Aorta (tissue), 5 donors: ENCODE measurements around the gene INSYN2B. TPM values are rescaled to one million over a fixed set of nuclear protein-coding genes. Genes with fewer than 3 reads are reported as not detected.

Experiments
- ATAC-seq: fragments of 200-7000 bp; cut with Tn5 transposase; one replicate; pipeline ENCODE4 v1.9.1; 2022; ENCODE audit warnings: moderate library complexity; ENCODE audit not compliant: low FRiP score
- DNase-seq, 2 donors: peaks; one replicate each; pipeline ENCODE4 v3.0.0-alpha.2; 2020
- H3K27ac ChIP-seq, 2 donors: one replicate each; pipeline ENCODE4 v1.5.1; 2013; ENCODE audit warnings: low read length in 2 of 2, mild to moderate bottlenecking in 2 of 2, moderate library complexity in 2 of 2, control low read depth in 1 of 2, inconsistent platforms in 1 of 2, low read depth in 1 of 2
- H3K27me3 ChIP-seq, 2 donors: one replicate each; pipeline ENCODE4 v1.6.1; 2013; ENCODE audit warnings: control low read depth in 1 of 2, low read length in 1 of 2, mild to moderate bottlenecking in 1 of 2, moderate library complexity in 1 of 2; ENCODE audit not compliant: insufficient read depth in 2 of 2, control insufficient read depth in 1 of 2
- H3K36me3 ChIP-seq, 2 donors: one replicate each; pipeline ENCODE4 v1.6.1; 2013; ENCODE audit warnings: control low read depth in 1 of 2, low read length in 1 of 2, mild to moderate bottlenecking in 1 of 2; ENCODE audit not compliant: insufficient read depth in 2 of 2, control insufficient read depth in 1 of 2
- H3K4me1 ChIP-seq, 2 donors: one replicate each; pipeline ENCODE4 v1.6.1; 2013; ENCODE audit warnings: low read length in 2 of 2, control low read depth in 1 of 2, mild to moderate bottlenecking in 1 of 2, moderate library complexity in 1 of 2; ENCODE audit not compliant: insufficient read depth in 2 of 2, control insufficient read depth in 1 of 2
- H3K4me3 ChIP-seq, 2 donors: one replicate each; pipeline ENCODE4 v1.5.1; 2013; ENCODE audit warnings: low read length in 2 of 2, control low read depth in 1 of 2, mild to moderate bottlenecking in 1 of 2
- H3K9me3 ChIP-seq: one replicate; pipeline ENCODE4 v1.6.1; 2013; ENCODE audit warnings: mild to moderate bottlenecking, low read length; ENCODE audit not compliant: control insufficient read depth
- WGBS, 2 donors: extraction: QIAGEN DNeasy Blood & Tissue Kit; methylation state at CpG; one replicate each; pipeline ENCODE4 v1.1.7; 2013; 5-methylcytosine and 5-hydroxymethylcytosine counted together
- intact Hi-C, 2 donors: fragments of 100-400 bp; cut with DNase I; formaldehyde crosslinking; loops; one replicate each; pipeline versions ENCODE4 v1.14.2 to v1.15.0; 2022
- polyA plus RNA-seq, 2 donors: library from polyadenylated mRNA; stranded (reverse); fragments of 200-250 nt; gene quantifications; one replicate each; pipeline ENCODE4 v1.2.3, GENCODE V29; 2013
- total RNA-seq, 2 donors: library from RNA; stranded (reverse); fragmentation: NEBNext Ultra II Directional; extraction: Animal tissue kit (Norgen Biotek cat#: 25700); gene quantifications; one replicate each; pipeline ENCODE4 v1.2.1, GENCODE V29; 2021
- donor health status: healthy with polysubstance abuse.
- donor health status: Bipolar disorder and iron deficiency.
- donor health status: DM: no; HTN: no; CAD: no.
- donor health status: DM: no; HTN: no; CAD: no.
- donor health status: DM: yes; HTN: yes; CAD: no.

The INSYN2B gene
- total and polyA plus RNA-seq, 4 donors = 0.10 TPM; not detected in 3

GRCh38 chr5:169933616-169934015 lies 46.7 kb downstream of the INSYN2B start:
- intact Hi-C loops = no loop called here
- Histone ChIP-seq H3K9me3 (no peaks in the 10 kb centered on the region), H3K27ac (no peak overlapping the region), H3K27me3 (no peaks in the 10 kb centered on the region), H3K4me3 (no peak overlapping the region), H3K4me1 (no peaks in the 10 kb centered on the region), H3K36me3 (no peaks in the 10 kb centered on the region)
- DNase-seq = no peak
- WGBS, 2 donors = 38 to 45% methylated on average over 7 of the region's 7 CpGs
- ATAC-seq = no peak

- Histone ChIP-seq H3K9me3 (no peaks in the 10 kb centered on the region), H3K36me3 (no peaks in the 10 kb centered on the region), H3K27me3 (no peaks in the 10 kb centered on the region), H3K4me3 (no peak overlapping the region), H3K27ac (no peak overlapping the region), H3K4me1 (no peaks in the 10 kb centered on the region)
- DNase-seq (no peak), ATAC-seq (no peak)
- WGBS, 2 donors = 48 to 50% methylated on average over 1 of the region's 1 CpG
- intact Hi-C loops = no loop called here
These were observed 47.2 kb downstream of the INSYN2B start for GRCh38 chr5:169933127-169933526.

- Histone ChIP-seq H3K4me3 (no peak overlapping the region), H3K4me1 (no peaks in the 10 kb centered on the region), H3K27ac (no peak overlapping the region), H3K36me3 (no peaks in the 10 kb centered on the region), H3K27me3 (no peaks in the 10 kb centered on the region), H3K9me3 (no peaks in the 10 kb centered on the region)
- 52 to 63% methylated on average over 1 of the region's 1 CpG for WGBS, 2 donors
- intact Hi-C loops = no loop called here
- DNase-seq = no peak
- ATAC-seq = no peak
These were observed 56.3 kb downstream of the INSYN2B start for GRCh38 chr5:169923988-169924387.

- Histone ChIP-seq H3K9me3 (no peaks in the 10 kb centered on the region), H3K27ac (no peak overlapping the region), H3K27me3 (no peaks in the 10 kb centered on the region), H3K36me3 (no peaks in the 10 kb centered on the region), H3K4me3 (no peak overlapping the region), H3K4me1 (no peaks in the 10 kb centered on the region)
- DNase-seq (no peak), ATAC-seq (no peak)
- intact Hi-C loops = no loop called here
- 82 to 92% methylated on average over 1 of the region's 1 CpG for WGBS, 2 donors
These were observed 57.8 kb downstream of the INSYN2B start for GRCh38 chr5:169922474-169922873.

GRCh38 chr5:169921949-169922348 lies 58.3 kb downstream of the INSYN2B start:
- Histone ChIP-seq H3K9me3 (no peaks in the 10 kb centered on the region), H3K27me3 (no peaks in the 10 kb centered on the region), H3K4me1 (no peaks in the 10 kb centered on the region), H3K4me3 (no peak overlapping the region), H3K36me3 (no peaks in the 10 kb centered on the region), H3K27ac (no peak overlapping the region)
- ATAC-seq = no peak
- no peak for DNase-seq
- WGBS, 2 donors = 12 to 20% methylated on average over 1 of the region's 1 CpG
- intact Hi-C loops = no loop called here

GRCh38 chr5:169921384-169921783 lies 58.9 kb downstream of the INSYN2B start:
- no peak for ATAC-seq
- no peaks in the 10 kb centered on the region for H3K36me3 ChIP-seq
- H3K4me1 ChIP-seq = no peaks in the 10 kb centered on the region
- H3K9me3 ChIP-seq = no peaks in the 10 kb centered on the region
- DNase-seq = no peak
- WGBS, 2 donors = 18 to 20% methylated on average over 3 of the region's 3 CpGs
- H3K27me3 ChIP-seq = no peaks in the 10 kb centered on the region
- no peak overlapping the region for H3K27ac ChIP-seq
- no peak overlapping the region for H3K4me3 ChIP-seq
- intact Hi-C loops = no loop called here

GRCh38 chr5:169920474-169920873 lies 59.8 kb downstream of the INSYN2B start:
- no peaks in the 10 kb centered on the region for H3K36me3 ChIP-seq
- no peak overlapping the region for H3K27ac ChIP-seq
- no peak overlapping the region for H3K4me3 ChIP-seq
- no peaks in the 10 kb centered on the region for H3K4me1 ChIP-seq
- 41 to 42% methylated on average over 3 of the region's 3 CpGs for WGBS, 2 donors
- DNase-seq (no peak), ATAC-seq (no peak)
- H3K27me3 ChIP-seq = no peaks in the 10 kb centered on the region
- H3K9me3 ChIP-seq = no peaks in the 10 kb centered on the region
- intact Hi-C loops = no loop called here

- Histone ChIP-seq H3K4me3 (no peak overlapping the region), H3K9me3 (peaks cover 1% of the 10 kb centered on the region), H3K27me3 (no peaks in the 10 kb centered on the region), H3K27ac (no peak overlapping the region), H3K4me1 (no peaks in the 10 kb centered on the region), H3K36me3 (no peaks in the 10 kb centered on the region)
- intact Hi-C loops = no loop called here
- WGBS, 2 donors = 63 to 78% methylated on average over 2 of the region's 2 CpGs
- ATAC-seq (no peak), DNase-seq (no peak)
These were observed 62.1 kb downstream of the INSYN2B start for GRCh38 chr5:169918228-169918627.

- no peak overlapping the region for H3K27ac ChIP-seq
- no peaks in the 10 kb centered on the region for H3K27me3 ChIP-seq
- H3K9me3 ChIP-seq = peaks cover 1% of the 10 kb centered on the region
- 81 to 84% methylated on average over 2 of the region's 2 CpGs for WGBS, 2 donors
- no peak overlapping the region for H3K4me3 ChIP-seq
- intact Hi-C loops = no loop called here
- no peaks in the 10 kb centered on the region for H3K4me1 ChIP-seq
- DNase-seq (no peak), ATAC-seq (no peak)
- H3K36me3 ChIP-seq = no peaks in the 10 kb centered on the region
These were observed 62.8 kb downstream of the INSYN2B start for GRCh38 chr5:169917500-169917899.
